Adrenal gland (tissue), 12 donors: Measurements from ENCODE around the gene LDB2. TPM values are rescaled to one million over a fixed set of nuclear protein-coding genes. Genes with fewer than 3 reads are reported as not detected.

Experiments used
- DNase-seq, 7 donors: peaks; one replicate each; pipeline ENCODE4 v3.0.0-alpha.2; 2019 to 2020
- H3K27ac ChIP-seq, 5 donors: fragments of 200-600 bp; sonication (generic) in 4 of 5; 1 replicate in 3 of 5; 2 replicates in 2 of 5; pipeline versions ENCODE4 v1.5.1 to v1.8.0; 2016 to 2020; ENCODE audit warnings: mild to moderate bottlenecking in 1 of 5
- H3K27me3 ChIP-seq: fragments of 200-600 bp; 2 replicates; pipeline ENCODE4 v1.8.0; 2021
- H3K36me3 ChIP-seq, 2 donors: fragments of 200-600 bp; replicated peaks in 1 of 2; 1 replicate in 1 of 2; 2 replicates in 1 of 2; pipeline versions ENCODE4 v1.5.1 to v1.8.0; 2018 to 2022
- H3K4me1 ChIP-seq, 2 donors: fragments of 200-600 bp; replicated peaks in 1 of 2; 1 replicate in 1 of 2; 2 replicates in 1 of 2; pipeline versions ENCODE4 v1.5.1 to v1.8.0; 2018 to 2021
- H3K4me3 ChIP-seq, 4 donors: fragments of 200-600 bp; sonication (generic) in 3 of 4; one replicate each; pipeline ENCODE4 v1.5.1; 2016 to 2018
- H3K9me3 ChIP-seq, 3 donors: fragments of 200-600 bp; sonication (generic) in 1 of 3; replicated peaks in 1 of 3; 1 replicate in 2 of 3; 2 replicates in 1 of 3; pipeline versions ENCODE4 v1.5.1 to v1.8.0; 2016 to 2021
- POLR2A ChIP-seq, 2 donors: fragments of 450-650 bp; IDR thresholded peaks; one replicate each; pipeline ENCODE4 v1.6.1; 2017; ENCODE audit warnings: antibody characterized with exemption in 2 of 2, mild to moderate bottlenecking in 2 of 2, moderate library complexity in 1 of 2
- WGBS, 4 donors: extraction: QIAGEN DNeasy Blood & Tissue Kit in 2 of 4; methylation state at CpG; one replicate each; pipeline versions ENCODE4 v1.1.5 to v1.1.7; 2013 to 2017; 5-methylcytosine and 5-hydroxymethylcytosine counted together
- intact Hi-C, 2 donors: fragments of 100-400 bp; cut with DNase I; formaldehyde crosslinking; loops; one replicate each; pipeline versions ENCODE4 v1.14.1 to v1.15.0; 2022 to 2023
- polyA plus RNA-seq, 3 donors: library from polyadenylated mRNA; stranded (reverse); fragments of 200-250 nt in 2 of 3; fragments of 350-450 nt in 1 of 3; fragmentation: Illumina TruSeq in 1 of 3; extraction: RNeasy Lipid Tissue Mini Kit (QIAGEN cat#74804) in 1 of 3; gene quantifications; one replicate each; pipeline ENCODE4 v1.2.3, GENCODE V29; 2013 to 2014
- total RNA-seq, 9 donors: library from RNA; depleted of rRNA in 4 of 9; stranded (reverse); fragments of >200 nt in 4 of 9; fragments of 120-200 nt in 1 of 9; fragmentation: NEBNext Ultra II Directional in 1 of 9; extraction: Animal tissue kit (Norgen Biotek cat#: 25700) in 1 of 9; gene quantifications; one replicate each; pipeline versions ENCODE4 v1.1.0 to v1.2.4, GENCODE V29; 2013 to 2023
- TF ChIP-seq, protein P1 (sequence below), 6 experiments: fragments of 450-650 bp in 4 of 6; fragments of 200-600 bp in 2 of 6; sonication (generic) in 1 of 6; IDR thresholded peaks; 1 replicate in 5 of 6; 2 replicates in 1 of 6; pipeline versions ENCODE4 v1.5.1 to v1.8.0; 2016 to 2021; ENCODE audit warnings: antibody characterized with exemption in 6 of 6, mild to moderate bottlenecking in 2 of 6, moderate library complexity in 1 of 6
- donor health status: healthy with polysubstance abuse.
- donor health status: Bipolar disorder and iron deficiency.
- donor health status: DM: yes; HTN: yes; CAD: no.
- donor health status: DM: no; HTN: no; CAD: no.
- donor health status: DM: no; HTN: no; CAD: no.
- donor health status: DM: yes; HTN: yes; CAD: no.

LDB2 gene
- total and polyA plus RNA-seq, 12 donors, result 17.1 to 51.1 (median 27.0) TPM

DNA sequence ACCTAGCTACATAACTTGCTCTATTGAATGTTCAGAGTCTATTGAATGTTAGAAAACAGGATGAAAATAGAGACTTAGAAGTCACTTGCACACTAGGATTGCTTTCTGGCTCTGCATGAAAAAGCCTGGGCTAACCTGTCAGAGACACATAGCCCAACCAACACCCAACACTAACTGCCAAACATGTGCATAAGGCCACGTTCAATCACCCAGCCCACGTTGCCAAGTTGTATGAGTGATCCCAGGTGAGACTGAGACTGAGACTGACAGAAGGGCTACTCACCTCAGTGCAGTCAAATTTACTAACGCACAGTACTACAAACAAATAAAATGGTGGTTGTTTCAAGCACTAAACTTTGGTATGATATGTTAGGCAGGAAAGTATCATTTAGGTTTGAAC lies 61.0 kb downstream of the LDB2 start:
- Histone ChIP-seq H3K4me1 (no peaks in the 10 kb centered on the region), H3K27ac (no peak overlapping the region), H3K9me3 (no peaks in the 10 kb centered on the region), H3K27me3 (no peaks in the 10 kb centered on the region), H3K4me3 (no peak overlapping the region), H3K36me3 (no peaks in the 10 kb centered on the region)
- no peak for TF ChIP-seq POLR2A (IDR thresholded peaks at IDR 0.05)
- TF ChIP-seq, protein P1, sequence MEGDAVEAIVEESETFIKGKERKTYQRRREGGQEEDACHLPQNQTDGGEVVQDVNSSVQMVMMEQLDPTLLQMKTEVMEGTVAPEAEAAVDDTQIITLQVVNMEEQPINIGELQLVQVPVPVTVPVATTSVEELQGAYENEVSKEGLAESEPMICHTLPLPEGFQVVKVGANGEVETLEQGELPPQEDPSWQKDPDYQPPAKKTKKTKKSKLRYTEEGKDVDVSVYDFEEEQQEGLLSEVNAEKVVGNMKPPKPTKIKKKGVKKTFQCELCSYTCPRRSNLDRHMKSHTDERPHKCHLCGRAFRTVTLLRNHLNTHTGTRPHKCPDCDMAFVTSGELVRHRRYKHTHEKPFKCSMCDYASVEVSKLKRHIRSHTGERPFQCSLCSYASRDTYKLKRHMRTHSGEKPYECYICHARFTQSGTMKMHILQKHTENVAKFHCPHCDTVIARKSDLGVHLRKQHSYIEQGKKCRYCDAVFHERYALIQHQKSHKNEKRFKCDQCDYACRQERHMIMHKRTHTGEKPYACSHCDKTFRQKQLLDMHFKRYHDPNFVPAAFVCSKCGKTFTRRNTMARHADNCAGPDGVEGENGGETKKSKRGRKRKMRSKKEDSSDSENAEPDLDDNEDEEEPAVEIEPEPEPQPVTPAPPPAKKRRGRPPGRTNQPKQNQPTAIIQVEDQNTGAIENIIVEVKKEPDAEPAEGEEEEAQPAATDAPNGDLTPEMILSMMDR (IDR thresholded peaks at IDR 0.05), result no peak
- DNase-seq, result no peak
- WGBS, 4 donors, result 59 to 73% (median 71%) methylated on average over 3 of the region's 3 CpGs
- intact Hi-C loops, result no loop called here

- Histone ChIP-seq H3K4me3 (no peak overlapping the region), H3K4me1 (no peaks in the 10 kb centered on the region), H3K9me3 (no peaks in the 10 kb centered on the region), H3K27me3 (no peaks in the 10 kb centered on the region), H3K36me3 (no peaks in the 10 kb centered on the region), H3K27ac (no peak overlapping the region)
- 66 to 82% (median 73%) methylated on average over 2 of the region's 2 CpGs for WGBS, 4 donors
- no peak for DNase-seq
- intact Hi-C loops, result no loop called here
- TF ChIP-seq, protein P1 (IDR thresholded peaks at IDR 0.05), result no peak
- no peak for TF ChIP-seq POLR2A (IDR thresholded peaks at IDR 0.05)
Observed at GRCh38 chr4:16836324-16836723, 62.1 kb downstream of the LDB2 start.

GRCh38 chr4:16835597-16836247 lies 62.7 kb downstream of the LDB2 start:
- H3K9me3 ChIP-seq, result no peaks in the 10 kb centered on the region
- H3K36me3 ChIP-seq, result no peaks in the 10 kb centered on the region
- no peak overlapping the region for H3K27ac ChIP-seq
- no peak for DNase-seq
- intact Hi-C loops, result no loop called here
- 73 to 87% (median 81%) methylated on average over 2 of the region's 2 CpGs for WGBS, 4 donors
- no peaks in the 10 kb centered on the region for H3K4me1 ChIP-seq
- TF ChIP-seq, protein P1 (IDR thresholded peaks at IDR 0.05), result no peak
- TF ChIP-seq POLR2A (IDR thresholded peaks at IDR 0.05), result no peak
- H3K27me3 ChIP-seq, result no peaks in the 10 kb centered on the region
- H3K4me3 ChIP-seq, result no peak overlapping the region

DNA sequence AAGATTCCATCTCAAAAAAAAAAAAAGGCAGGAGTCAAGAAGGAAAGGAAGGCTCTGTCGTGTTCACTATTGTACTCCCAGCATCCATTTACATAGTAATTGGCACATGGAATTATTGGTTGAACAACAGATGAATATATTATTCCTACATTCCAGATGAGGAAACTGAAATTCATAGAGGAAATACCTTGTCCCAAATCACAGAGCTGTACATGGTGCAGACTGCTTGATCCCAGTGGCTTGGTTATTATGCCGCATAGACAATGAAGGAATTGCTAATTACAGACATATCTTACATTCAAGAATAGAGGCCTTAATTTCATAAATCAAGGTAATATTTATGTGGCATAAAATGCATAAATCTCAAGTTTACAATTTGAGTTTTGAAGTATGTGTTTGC lies 63.6 kb downstream of the LDB2 start:
- no peak overlapping the region for H3K4me3 ChIP-seq
- H3K36me3 ChIP-seq, result no peaks in the 10 kb centered on the region
- intact Hi-C loops, result no loop called here
- H3K9me3 ChIP-seq, result no peaks in the 10 kb centered on the region
- DNase-seq, result no peak
- no peaks in the 10 kb centered on the region for H3K4me1 ChIP-seq
- no peak overlapping the region for H3K27ac ChIP-seq
- 88 to 92% (median 89%) methylated on average over 2 of the region's 2 CpGs for WGBS, 4 donors
- no peak for TF ChIP-seq POLR2A (IDR thresholded peaks at IDR 0.05)
- TF ChIP-seq, protein P1 (IDR thresholded peaks at IDR 0.05), result no peak
- no peaks in the 10 kb centered on the region for H3K27me3 ChIP-seq
